HepG2 (cell line): ENCODE results near the gene RNASE12. TPM values are rescaled to one million over a fixed set of nuclear protein-coding genes. Genes with fewer than 3 reads are reported as not detected.

Experiments used
- AFF4 ChIP-seq: sonication (generic); formaldehyde crosslinking; IDR thresholded peaks from 2 replicates; pipeline ENCODE4 v1.4.0; 2020; ENCODE audit warnings: missing genetic modification reagents
- ATF1 ChIP-seq: IDR thresholded peaks from 2 replicates; pipeline ENCODE4 v1.6.1; 2016; ENCODE audit warnings: mild to moderate bottlenecking, control low read depth
- MTF1 ChIP-seq: sonication (generic); formaldehyde crosslinking; IDR thresholded peaks from 2 replicates; pipeline ENCODE4 v1.5.0; 2020; ENCODE audit warnings: missing genetic modification reagents
- THAP7 ChIP-seq: sonication (generic); formaldehyde crosslinking; IDR thresholded peaks from 2 replicates; pipeline ENCODE4 v1.8.1; 2023; ENCODE audit warnings: mild to moderate bottlenecking, missing genetic modification reagents
- ZNF142 ChIP-seq: sonication (generic); formaldehyde crosslinking; IDR thresholded peaks from 2 replicates; pipeline ENCODE4 v1.4.0; 2020; ENCODE audit warnings: missing genetic modification reagents
- ZNF3 ChIP-seq: IDR thresholded peaks from 2 replicates; pipeline ENCODE4 v1.7.0; 2017; ENCODE audit warnings: inconsistent platforms
- ZNF33B ChIP-seq: sonication (generic); formaldehyde crosslinking; IDR thresholded peaks from 2 replicates; pipeline ENCODE4 v1.5.1; 2020; ENCODE audit warnings: mild to moderate bottlenecking, missing genetic modification reagents
- ZNF652 ChIP-seq: IDR thresholded peaks from 2 replicates; pipeline ENCODE4 v1.6.1; 2016; ENCODE audit warnings: low read depth, borderline replicate concordance
- polyA plus RNA-seq, 8 experiments: library from polyadenylated mRNA; depleted of rRNA in 3 of 8; stranded (reverse) in 7 of 8; unstranded in 1 of 8; fragments of >200 nt; fragmentation: Illumina TruSeq in 4 of 8; extraction: Trizol in 4 of 8; gene quantifications; 2 replicates each; pipeline versions ENCODE4 v1.2.1 to v1.2.3, GENCODE V29; 2011 to 2016; ENCODE audit warnings: low read depth in 4 of 8, missing spikeins in 1 of 8, mixed read lengths in 1 of 8; ENCODE audit not compliant: insufficient read depth in 1 of 8
- total RNA-seq, 5 experiments: library from RNA; depleted of rRNA; stranded (reverse); fragments of >200 nt; fragmentation: Illumina TruSeq; extraction: Trizol; gene quantifications; 2 replicates each; pipeline ENCODE4 v1.2.3, GENCODE V29; 2016; ENCODE audit warnings: low read depth in 1 of 5
- TF ChIP-seq, protein P1 (sequence below): sonication (generic); formaldehyde crosslinking; IDR thresholded peaks from 2 replicates; pipeline ENCODE4 v1.4.0; 2020; ENCODE audit warnings: missing genetic modification reagents
- TF ChIP-seq, protein P2 (sequence below): sonication (generic); formaldehyde crosslinking; IDR thresholded peaks from 2 replicates; pipeline ENCODE4 v1.8.1; 2023; ENCODE audit warnings: mild to moderate bottlenecking, missing genetic modification reagents

The RNASE12 gene
- total and polyA plus RNA-seq, 2 of the 13 experiments (the other 11 are each of a cell fraction or from before 2014, with no cell fraction given): not detected

- TF ChIP-seq, protein P1, sequence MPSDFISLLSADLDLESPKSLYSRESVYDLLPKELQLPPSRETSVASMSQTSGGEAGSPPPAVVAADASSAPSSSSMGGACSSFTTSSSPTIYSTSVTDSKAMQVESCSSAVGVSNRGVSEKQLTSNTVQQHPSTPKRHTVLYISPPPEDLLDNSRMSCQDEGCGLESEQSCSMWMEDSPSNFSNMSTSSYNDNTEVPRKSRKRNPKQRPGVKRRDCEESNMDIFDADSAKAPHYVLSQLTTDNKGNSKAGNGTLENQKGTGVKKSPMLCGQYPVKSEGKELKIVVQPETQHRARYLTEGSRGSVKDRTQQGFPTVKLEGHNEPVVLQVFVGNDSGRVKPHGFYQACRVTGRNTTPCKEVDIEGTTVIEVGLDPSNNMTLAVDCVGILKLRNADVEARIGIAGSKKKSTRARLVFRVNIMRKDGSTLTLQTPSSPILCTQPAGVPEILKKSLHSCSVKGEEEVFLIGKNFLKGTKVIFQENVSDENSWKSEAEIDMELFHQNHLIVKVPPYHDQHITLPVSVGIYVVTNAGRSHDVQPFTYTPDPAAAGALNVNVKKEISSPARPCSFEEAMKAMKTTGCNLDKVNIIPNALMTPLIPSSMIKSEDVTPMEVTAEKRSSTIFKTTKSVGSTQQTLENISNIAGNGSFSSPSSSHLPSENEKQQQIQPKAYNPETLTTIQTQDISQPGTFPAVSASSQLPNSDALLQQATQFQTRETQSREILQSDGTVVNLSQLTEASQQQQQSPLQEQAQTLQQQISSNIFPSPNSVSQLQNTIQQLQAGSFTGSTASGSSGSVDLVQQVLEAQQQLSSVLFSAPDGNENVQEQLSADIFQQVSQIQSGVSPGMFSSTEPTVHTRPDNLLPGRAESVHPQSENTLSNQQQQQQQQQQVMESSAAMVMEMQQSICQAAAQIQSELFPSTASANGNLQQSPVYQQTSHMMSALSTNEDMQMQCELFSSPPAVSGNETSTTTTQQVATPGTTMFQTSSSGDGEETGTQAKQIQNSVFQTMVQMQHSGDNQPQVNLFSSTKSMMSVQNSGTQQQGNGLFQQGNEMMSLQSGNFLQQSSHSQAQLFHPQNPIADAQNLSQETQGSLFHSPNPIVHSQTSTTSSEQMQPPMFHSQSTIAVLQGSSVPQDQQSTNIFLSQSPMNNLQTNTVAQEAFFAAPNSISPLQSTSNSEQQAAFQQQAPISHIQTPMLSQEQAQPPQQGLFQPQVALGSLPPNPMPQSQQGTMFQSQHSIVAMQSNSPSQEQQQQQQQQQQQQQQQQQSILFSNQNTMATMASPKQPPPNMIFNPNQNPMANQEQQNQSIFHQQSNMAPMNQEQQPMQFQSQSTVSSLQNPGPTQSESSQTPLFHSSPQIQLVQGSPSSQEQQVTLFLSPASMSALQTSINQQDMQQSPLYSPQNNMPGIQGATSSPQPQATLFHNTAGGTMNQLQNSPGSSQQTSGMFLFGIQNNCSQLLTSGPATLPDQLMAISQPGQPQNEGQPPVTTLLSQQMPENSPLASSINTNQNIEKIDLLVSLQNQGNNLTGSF (CRISPR knock-in tag): no peak
- TF ChIP-seq MTF1: no peak
- 0 out of 2 replicates have a peak, but pooled peaks have one; percentile 55 for TF ChIP-seq THAP7 (CRISPR knock-in tag)
- peak; percentile 50; the same call in 1 of the 2 replicates for TF ChIP-seq ZNF142 (CRISPR knock-in tag)
- TF ChIP-seq, protein P2, sequence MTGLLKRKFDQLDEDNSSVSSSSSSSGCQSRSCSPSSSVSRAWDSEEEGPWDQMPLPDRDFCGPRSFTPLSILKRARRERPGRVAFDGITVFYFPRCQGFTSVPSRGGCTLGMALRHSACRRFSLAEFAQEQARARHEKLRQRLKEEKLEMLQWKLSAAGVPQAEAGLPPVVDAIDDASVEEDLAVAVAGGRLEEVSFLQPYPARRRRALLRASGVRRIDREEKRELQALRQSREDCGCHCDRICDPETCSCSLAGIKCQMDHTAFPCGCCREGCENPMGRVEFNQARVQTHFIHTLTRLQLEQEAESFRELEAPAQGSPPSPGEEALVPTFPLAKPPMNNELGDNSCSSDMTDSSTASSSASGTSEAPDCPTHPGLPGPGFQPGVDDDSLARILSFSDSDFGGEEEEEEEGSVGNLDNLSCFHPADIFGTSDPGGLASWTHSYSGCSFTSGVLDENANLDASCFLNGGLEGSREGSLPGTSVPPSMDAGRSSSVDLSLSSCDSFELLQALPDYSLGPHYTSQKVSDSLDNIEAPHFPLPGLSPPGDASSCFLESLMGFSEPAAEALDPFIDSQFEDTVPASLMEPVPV (CRISPR knock-in tag): peak; percentile 70; the same call in 1 of the 2 replicates
- no peak; the same call in 1 of the 2 replicates for TF ChIP-seq ZNF33B (CRISPR knock-in tag)
- TF ChIP-seq ZNF3 (CRISPR knock-in tag): no peak
- no peak for TF ChIP-seq AFF4 (CRISPR knock-in tag)
- TF ChIP-seq ATF1 (CRISPR knock-in tag): no peak
- TF ChIP-seq ZNF652: peak; percentile 13; the same call in 1 of the 2 replicates
Observed at GRCh38 chr14:20632831-20633691, 41.9 kb upstream of the RNASE12 start (continued).
